ENCODE measurements around the gene AP1S2. TPM values are rescaled to one million over a fixed set of nuclear protein-coding genes. Genes with fewer than 3 reads are reported as not detected.

AP1S2 gene
- total and polyA plus RNA-seq, 9 of the 15 experiments (the other 6 are each of a cell fraction or from before 2014, with no cell fraction given): 11.1 to 64.2 (median 25.8) TPM

DNA sequence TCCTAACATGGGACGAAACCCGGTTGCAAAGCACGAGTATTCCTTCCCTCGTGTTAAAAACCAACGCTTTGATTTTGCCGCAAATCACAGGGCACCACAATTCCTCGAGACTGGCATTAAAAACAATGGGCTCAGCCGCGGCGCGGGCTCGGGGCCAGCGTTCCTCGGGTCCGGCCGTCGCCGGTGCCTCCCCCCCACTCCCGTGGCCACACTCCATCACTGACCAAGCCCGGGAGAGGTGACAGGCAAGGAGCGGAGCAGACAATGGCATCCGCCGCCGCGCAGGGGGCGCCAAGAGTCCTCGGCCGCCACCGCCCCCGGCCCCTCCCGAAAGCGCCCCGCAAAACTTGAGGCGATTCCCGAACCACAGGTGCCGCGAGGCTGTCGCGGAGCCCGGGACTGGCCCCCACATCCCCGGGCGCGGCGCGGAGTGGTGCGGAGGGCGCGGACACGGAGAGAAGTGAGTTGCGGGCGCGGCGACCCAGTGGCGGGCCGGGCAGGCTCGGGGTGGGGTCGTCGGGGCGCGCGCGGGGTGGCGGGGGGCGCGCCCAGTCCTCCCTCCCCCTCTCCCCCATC, 445 bp downstream of the AP1S2 start (continued):
- TF ChIP-seq, protein P1, sequence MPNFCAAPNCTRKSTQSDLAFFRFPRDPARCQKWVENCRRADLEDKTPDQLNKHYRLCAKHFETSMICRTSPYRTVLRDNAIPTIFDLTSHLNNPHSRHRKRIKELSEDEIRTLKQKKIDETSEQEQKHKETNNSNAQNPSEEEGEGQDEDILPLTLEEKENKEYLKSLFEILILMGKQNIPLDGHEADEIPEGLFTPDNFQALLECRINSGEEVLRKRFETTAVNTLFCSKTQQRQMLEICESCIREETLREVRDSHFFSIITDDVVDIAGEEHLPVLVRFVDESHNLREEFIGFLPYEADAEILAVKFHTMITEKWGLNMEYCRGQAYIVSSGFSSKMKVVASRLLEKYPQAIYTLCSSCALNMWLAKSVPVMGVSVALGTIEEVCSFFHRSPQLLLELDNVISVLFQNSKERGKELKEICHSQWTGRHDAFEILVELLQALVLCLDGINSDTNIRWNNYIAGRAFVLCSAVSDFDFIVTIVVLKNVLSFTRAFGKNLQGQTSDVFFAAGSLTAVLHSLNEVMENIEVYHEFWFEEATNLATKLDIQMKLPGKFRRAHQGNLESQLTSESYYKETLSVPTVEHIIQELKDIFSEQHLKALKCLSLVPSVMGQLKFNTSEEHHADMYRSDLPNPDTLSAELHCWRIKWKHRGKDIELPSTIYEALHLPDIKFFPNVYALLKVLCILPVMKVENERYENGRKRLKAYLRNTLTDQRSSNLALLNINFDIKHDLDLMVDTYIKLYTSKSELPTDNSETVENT (CRISPR knock-in tag; IDR thresholded peaks at IDR 0.05): no peak
- TF ChIP-seq MTA1 (IDR thresholded peaks at IDR 0.05; ENCODE audit: borderline replicate concordance) (no peak), DMBX1 (CRISPR knock-in tag; IDR thresholded peaks at IDR 0.05; ENCODE audit: borderline replicate concordance) (no peak), PHB2 (IDR thresholded peaks at IDR 0.05; ENCODE audit: low read depth) (no peak), TAF1 (IDR thresholded peaks at IDR 0.05; ENCODE audit: control insufficient read depth, extremely low read depth, insufficient read depth, low read length, severe bottlenecking) (peak; percentile 24), FOXP1 (CRISPR knock-in tag; IDR thresholded peaks at IDR 0.05) (0 out of 2 replicates have a peak, but pooled peaks have one; percentile 39), SP1 (CRISPR knock-in tag; IDR thresholded peaks at IDR 0.05) (no peak), CBX2 (IDR thresholded peaks at IDR 0.05; ENCODE audit: insufficient read depth, low read length, poor library complexity, severe bottlenecking) (no peak), TAF7 (tag; IDR thresholded peaks at IDR 0.05) (no peak), NFE2 (IDR thresholded peaks at IDR 0.05; ENCODE audit: low read depth) (no peak), NFATC3 (IDR thresholded peaks at IDR 0.05) (no peak), TAF9B (IDR thresholded peaks at IDR 0.05; ENCODE audit: partially characterized antibody) (no peak), ZNF197 (CRISPR knock-in tag; IDR thresholded peaks at IDR 0.05; ENCODE audit: low read depth) (no peak), TRIM24 (IDR thresholded peaks at IDR 0.05) (no peak), JUNB (CRISPR knock-in tag; conservative IDR thresholded peaks at IDR 0.05) (no peak), CTBP1 (IDR thresholded peaks at IDR 0.05; ENCODE audit: borderline replicate concordance) (peak; percentile 72), SIN3A (IDR thresholded peaks at IDR 0.05; ENCODE audit: borderline replicate concordance in 2 of 2, control insufficient read depth in 1 of 2, low read depth in 2 of 2, low read length in 2 of 2) (0 out of 4 replicates have a peak, but pooled peaks of 1 of the 2 experiments have one; percentile 29), TGIF2 (CRISPR knock-in tag; IDR thresholded peaks at IDR 0.05) (no peak), HDAC1 (IDR thresholded peaks at IDR 0.05) (no peak), SMARCC2 (IDR thresholded peaks at IDR 0.05; ENCODE audit: low read depth) (no peak), HDAC8 (tag; IDR thresholded peaks at IDR 0.05) (no peak)
- TF ChIP-seq, protein P2, sequence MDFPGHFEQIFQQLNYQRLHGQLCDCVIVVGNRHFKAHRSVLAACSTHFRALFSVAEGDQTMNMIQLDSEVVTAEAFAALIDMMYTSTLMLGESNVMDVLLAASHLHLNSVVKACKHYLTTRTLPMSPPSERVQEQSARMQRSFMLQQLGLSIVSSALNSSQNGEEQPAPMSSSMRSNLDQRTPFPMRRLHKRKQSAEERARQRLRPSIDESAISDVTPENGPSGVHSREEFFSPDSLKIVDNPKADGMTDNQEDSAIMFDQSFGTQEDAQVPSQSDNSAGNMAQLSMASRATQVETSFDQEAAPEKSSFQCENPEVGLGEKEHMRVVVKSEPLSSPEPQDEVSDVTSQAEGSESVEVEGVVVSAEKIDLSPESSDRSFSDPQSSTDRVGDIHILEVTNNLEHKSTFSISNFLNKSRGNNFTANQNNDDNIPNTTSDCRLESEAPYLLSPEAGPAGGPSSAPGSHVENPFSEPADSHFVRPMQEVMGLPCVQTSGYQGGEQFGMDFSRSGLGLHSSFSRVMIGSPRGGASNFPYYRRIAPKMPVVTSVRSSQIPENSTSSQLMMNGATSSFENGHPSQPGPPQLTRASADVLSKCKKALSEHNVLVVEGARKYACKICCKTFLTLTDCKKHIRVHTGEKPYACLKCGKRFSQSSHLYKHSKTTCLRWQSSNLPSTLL (IDR thresholded peaks at IDR 0.05): no peak
- TF ChIP-seq, protein P3, sequence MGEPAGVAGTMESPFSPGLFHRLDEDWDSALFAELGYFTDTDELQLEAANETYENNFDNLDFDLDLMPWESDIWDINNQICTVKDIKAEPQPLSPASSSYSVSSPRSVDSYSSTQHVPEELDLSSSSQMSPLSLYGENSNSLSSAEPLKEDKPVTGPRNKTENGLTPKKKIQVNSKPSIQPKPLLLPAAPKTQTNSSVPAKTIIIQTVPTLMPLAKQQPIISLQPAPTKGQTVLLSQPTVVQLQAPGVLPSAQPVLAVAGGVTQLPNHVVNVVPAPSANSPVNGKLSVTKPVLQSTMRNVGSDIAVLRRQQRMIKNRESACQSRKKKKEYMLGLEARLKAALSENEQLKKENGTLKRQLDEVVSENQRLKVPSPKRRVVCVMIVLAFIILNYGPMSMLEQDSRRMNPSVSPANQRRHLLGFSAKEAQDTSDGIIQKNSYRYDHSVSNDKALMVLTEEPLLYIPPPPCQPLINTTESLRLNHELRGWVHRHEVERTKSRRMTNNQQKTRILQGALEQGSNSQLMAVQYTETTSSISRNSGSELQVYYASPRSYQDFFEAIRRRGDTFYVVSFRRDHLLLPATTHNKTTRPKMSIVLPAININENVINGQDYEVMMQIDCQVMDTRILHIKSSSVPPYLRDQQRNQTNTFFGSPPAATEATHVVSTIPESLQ (CRISPR knock-in tag; IDR thresholded peaks at IDR 0.05): no peak
